ENCODE measurements around the gene MTM1. TPM values are rescaled to one million over a fixed set of nuclear protein-coding genes. Genes with fewer than 3 reads are reported as not detected.

Gene MTM1
- total and polyA plus RNA-seq, 2 experiments from 2014 or later, result 3.2 to 8.7 TPM

DNA sequence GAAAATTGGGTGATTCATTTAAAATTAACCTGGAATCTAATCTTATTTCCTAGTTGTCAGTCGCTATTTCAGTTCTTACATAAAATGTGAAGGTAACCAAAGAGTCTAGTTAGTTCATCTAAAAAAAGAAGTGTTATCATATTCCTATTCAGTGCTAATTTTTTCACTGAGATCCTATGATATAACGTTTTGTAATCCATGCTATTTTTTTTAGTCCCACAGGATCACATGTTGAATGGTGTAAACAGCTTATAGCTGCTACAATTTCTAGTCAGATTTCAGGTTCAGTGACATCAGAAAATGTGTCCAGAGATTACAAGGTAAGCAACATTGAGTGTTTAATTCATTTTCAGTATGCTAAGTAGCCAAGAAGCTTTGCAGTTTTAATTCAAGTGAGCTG lies 130.6 kb downstream of the MTM1 start (continued):
- no peak for TF ChIP-seq JUNB (IDR thresholded peaks at IDR 0.05; ENCODE audit: unreplicated experiment)
- no peak for TF ChIP-seq ZNF331 (CRISPR knock-in tag; IDR thresholded peaks at IDR 0.05; ENCODE audit: low read depth)
- no peak for TF ChIP-seq ZNF114 (CRISPR knock-in tag; IDR thresholded peaks at IDR 0.05)
- no peak for TF ChIP-seq POLR2AphosphoS5 (IDR thresholded peaks at IDR 0.05; ENCODE audit: low read depth)
- TF ChIP-seq, protein P1, sequence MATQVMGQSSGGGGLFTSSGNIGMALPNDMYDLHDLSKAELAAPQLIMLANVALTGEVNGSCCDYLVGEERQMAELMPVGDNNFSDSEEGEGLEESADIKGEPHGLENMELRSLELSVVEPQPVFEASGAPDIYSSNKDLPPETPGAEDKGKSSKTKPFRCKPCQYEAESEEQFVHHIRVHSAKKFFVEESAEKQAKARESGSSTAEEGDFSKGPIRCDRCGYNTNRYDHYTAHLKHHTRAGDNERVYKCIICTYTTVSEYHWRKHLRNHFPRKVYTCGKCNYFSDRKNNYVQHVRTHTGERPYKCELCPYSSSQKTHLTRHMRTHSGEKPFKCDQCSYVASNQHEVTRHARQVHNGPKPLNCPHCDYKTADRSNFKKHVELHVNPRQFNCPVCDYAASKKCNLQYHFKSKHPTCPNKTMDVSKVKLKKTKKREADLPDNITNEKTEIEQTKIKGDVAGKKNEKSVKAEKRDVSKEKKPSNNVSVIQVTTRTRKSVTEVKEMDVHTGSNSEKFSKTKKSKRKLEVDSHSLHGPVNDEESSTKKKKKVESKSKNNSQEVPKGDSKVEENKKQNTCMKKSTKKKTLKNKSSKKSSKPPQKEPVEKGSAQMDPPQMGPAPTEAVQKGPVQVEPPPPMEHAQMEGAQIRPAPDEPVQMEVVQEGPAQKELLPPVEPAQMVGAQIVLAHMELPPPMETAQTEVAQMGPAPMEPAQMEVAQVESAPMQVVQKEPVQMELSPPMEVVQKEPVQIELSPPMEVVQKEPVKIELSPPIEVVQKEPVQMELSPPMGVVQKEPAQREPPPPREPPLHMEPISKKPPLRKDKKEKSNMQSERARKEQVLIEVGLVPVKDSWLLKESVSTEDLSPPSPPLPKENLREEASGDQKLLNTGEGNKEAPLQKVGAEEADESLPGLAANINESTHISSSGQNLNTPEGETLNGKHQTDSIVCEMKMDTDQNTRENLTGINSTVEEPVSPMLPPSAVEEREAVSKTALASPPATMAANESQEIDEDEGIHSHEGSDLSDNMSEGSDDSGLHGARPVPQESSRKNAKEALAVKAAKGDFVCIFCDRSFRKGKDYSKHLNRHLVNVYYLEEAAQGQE (IDR thresholded peaks at IDR 0.05; ENCODE audit: unreplicated experiment), result no peak
- TF ChIP-seq NANOG (IDR thresholded peaks at IDR 0.05; ENCODE audit: borderline replicate concordance), result no peak
- no peak for TF ChIP-seq EZH2phosphoT487 (IDR thresholded peaks at IDR 0.05; ENCODE audit: unreplicated experiment)
- TF ChIP-seq, protein P2, sequence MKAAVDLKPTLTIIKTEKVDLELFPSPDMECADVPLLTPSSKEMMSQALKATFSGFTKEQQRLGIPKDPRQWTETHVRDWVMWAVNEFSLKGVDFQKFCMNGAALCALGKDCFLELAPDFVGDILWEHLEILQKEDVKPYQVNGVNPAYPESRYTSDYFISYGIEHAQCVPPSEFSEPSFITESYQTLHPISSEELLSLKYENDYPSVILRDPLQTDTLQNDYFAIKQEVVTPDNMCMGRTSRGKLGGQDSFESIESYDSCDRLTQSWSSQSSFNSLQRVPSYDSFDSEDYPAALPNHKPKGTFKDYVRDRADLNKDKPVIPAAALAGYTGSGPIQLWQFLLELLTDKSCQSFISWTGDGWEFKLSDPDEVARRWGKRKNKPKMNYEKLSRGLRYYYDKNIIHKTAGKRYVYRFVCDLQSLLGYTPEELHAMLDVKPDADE (IDR thresholded peaks at IDR 0.05), result no peak

DNA sequence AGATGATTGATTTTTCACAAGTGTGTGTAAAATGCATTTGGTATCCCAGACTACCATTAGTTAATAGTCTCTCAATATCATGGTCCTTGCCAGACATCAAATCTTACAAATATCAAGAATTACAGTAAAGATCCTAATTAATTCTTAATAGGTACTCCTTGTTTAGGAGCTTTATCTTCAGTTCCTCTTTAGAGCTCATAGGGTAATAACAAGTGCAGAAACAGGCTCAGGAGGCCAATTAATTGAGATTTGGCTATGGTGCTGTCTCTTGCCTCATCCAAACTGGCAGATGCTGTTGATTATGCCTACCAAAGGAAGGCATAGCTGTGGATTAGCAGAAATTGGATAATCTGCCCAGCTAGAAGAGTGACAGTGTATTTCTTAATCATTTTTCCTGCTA lies 131.7 kb downstream of the MTM1 start:
- H3K4me1 ChIP-seq (ENCODE audit: insufficient read depth), result no peaks in the 10 kb centered on the region
- Mint-ChIP-seq H3K9me3 (no peaks in the 10 kb centered on the region), H3K4me3 (no peak overlapping the region), H3K36me3 (ENCODE audit: low read depth) (0 out of 3 replicates have a peak, but pooled peaks cover 3% of the 10 kb centered on the region), H3K4me1 (peaks cover 9% of the 10 kb centered on the region), H3K27me3 (ENCODE audit: insufficient read depth, low read depth, poor library complexity) (no peaks in the 10 kb centered on the region), H3K27ac (no peak overlapping the region)
- H3K36me3 ChIP-seq (ENCODE audit: insufficient read depth), result no peaks in the 10 kb centered on the region
- H2AFZ ChIP-seq, result no peak overlapping the region
- DNase-seq (ENCODE audit: low spot score), result no peak
- no peaks in the 10 kb centered on the region for H3K9me2 ChIP-seq (ENCODE audit: insufficient read depth)
- peaks cover 11% of the 10 kb centered on the region; the same call in 1 of the 2 replicates for H3K79me2 ChIP-seq (replicated peaks; ENCODE audit: insufficient read depth)
- H3F3A ChIP-seq (replicated peaks; ENCODE audit: low read depth), result no peaks in the 10 kb centered on the region
- no peaks in the 10 kb centered on the region for H4K20me1 ChIP-seq (replicated peaks; ENCODE audit: insufficient read depth)
- ATAC-seq, result no peak
- H3K27me3 ChIP-seq (ENCODE audit: insufficient read depth), result no peaks in the 10 kb centered on the region
- no peak overlapping the region for H3K4me2 ChIP-seq
- H3K27ac ChIP-seq (ENCODE audit: low read depth), result no peak overlapping the region
- no peak overlapping the region for H3K4me3 ChIP-seq
- TF ChIP-seq JUNB (IDR thresholded peaks at IDR 0.05; ENCODE audit: unreplicated experiment) (no peak), STAT1 (IDR thresholded peaks at IDR 0.05; ENCODE audit: unreplicated experiment) (no peak), EZH2 (IDR thresholded peaks at IDR 0.05; ENCODE audit: low read depth, unreplicated experiment) (no peak)
- TF ChIP-seq, protein P1 (IDR thresholded peaks at IDR 0.05; ENCODE audit: unreplicated experiment), result no peak
